ENCODE results near the gene RPL12. TPM values are rescaled to one million over a fixed set of nuclear protein-coding genes. Genes with fewer than 3 reads are reported as not detected.

Gene RPL12
- total and polyA plus RNA-seq, 9 of the 15 experiments (the other 6 are each of a cell fraction or from before 2014, with no cell fraction given): 1,614 to 4,558 (median 2,531) TPM

- ChIA-PET CTCF (ENCODE audit: low intra/inter-chr PET ratio) (no interaction called here), POLR2A (no interaction called here)
- Histone ChIP-seq H3K9ac (ENCODE audit: insufficient read depth in 1 of 2, low read depth in 2 of 2, low read length in 2 of 2) (no peak overlapping the region), H3K79me2 (ENCODE audit: control insufficient read depth, insufficient read depth, low read length) (no peaks in the 10 kb centered on the region), H2AFZ (ENCODE audit: low read depth, low read length) (no peak overlapping the region), H4K20me1 (replicated peaks; ENCODE audit: control insufficient read depth, insufficient read depth, low read length) (no peaks in the 10 kb centered on the region), H3K27ac (ENCODE audit: extremely low read depth, low read depth, low read length) (no peak overlapping the region), H3K4me1 (replicated peaks in 1 of 2; ENCODE audit: control insufficient read depth in 2 of 2, insufficient read depth in 2 of 2, low read length in 2 of 2) (no peaks in the 10 kb centered on the region), H3K9me3 (replicated peaks; ENCODE audit: control insufficient read depth, insufficient read depth, low read depth, low read length) (no peaks in the 10 kb centered on the region; the same call in 1 of the 2 replicates), H3K27me3 (ENCODE audit: control insufficient read depth in 2 of 2, insufficient read depth in 2 of 2, low read length in 2 of 2) (no peaks in the 10 kb centered on the region), H3K4me3 (no peak overlapping the region), H3K36me3 (ENCODE audit: control insufficient read depth, insufficient read depth, low read length) (peaks cover 83% of the 10 kb centered on the region), H3K4me2 (ENCODE audit: insufficient read depth, low read length) (no peak overlapping the region), H3K9me1 (ENCODE audit: control insufficient read depth, insufficient read depth, low read length) (no peaks in the 10 kb centered on the region)
- BruUV-seq (replicated peaks): no TSS peak
- intact Hi-C loops (cut with micrococcal nuclease) (no loop called here), in situ Hi-C loops (cut with MboI) (no loop called here)
- FAIRE-seq (no peak), ATAC-seq (no peak), DNase-seq (ENCODE audit: extremely low read depth in 1 of 4, low spot score in 3 of 4) (no peak)
- WGBS (ENCODE audit: insufficient coverage, low coverage, missing lambda C conversion rate): 97% methylated on average over 9 of the region's 9 CpGs
- TF ChIP-seq SLC30A9 (CRISPR knock-in tag; IDR thresholded peaks at IDR 0.05): no peak
- no peak for TF ChIP-seq ZNF140 (CRISPR knock-in tag; IDR thresholded peaks at IDR 0.05)
- TF ChIP-seq ESRRB (CRISPR knock-in tag; IDR thresholded peaks at IDR 0.05; ENCODE audit: borderline replicate concordance): no peak
- TF ChIP-seq ZNF589 (CRISPR knock-in tag; IDR thresholded peaks at IDR 0.05; ENCODE audit: low read depth): no peak
- TF ChIP-seq, protein P1, sequence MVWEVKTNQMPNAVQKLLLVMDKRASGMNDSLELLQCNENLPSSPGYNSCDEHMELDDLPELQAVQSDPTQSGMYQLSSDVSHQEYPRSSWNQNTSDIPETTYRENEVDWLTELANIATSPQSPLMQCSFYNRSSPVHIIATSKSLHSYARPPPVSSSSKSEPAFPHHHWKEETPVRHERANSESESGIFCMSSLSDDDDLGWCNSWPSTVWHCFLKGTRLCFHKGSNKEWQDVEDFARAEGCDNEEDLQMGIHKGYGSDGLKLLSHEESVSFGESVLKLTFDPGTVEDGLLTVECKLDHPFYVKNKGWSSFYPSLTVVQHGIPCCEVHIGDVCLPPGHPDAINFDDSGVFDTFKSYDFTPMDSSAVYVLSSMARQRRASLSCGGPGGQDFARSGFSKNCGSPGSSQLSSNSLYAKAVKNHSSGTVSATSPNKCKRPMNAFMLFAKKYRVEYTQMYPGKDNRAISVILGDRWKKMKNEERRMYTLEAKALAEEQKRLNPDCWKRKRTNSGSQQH (CRISPR knock-in tag; IDR thresholded peaks at IDR 0.05): no peak
- TF ChIP-seq RCOR1 (IDR thresholded peaks at IDR 0.05; ENCODE audit: borderline replicate concordance in 1 of 2, low read depth in 2 of 2, low read length in 2 of 2): no peak
- TF ChIP-seq MITF (IDR thresholded peaks at IDR 0.05): no peak
- TF ChIP-seq OTX1 (CRISPR knock-in tag; IDR thresholded peaks at IDR 0.05): no peak
- TF ChIP-seq TARDBP (IDR thresholded peaks at IDR 0.05): no peak
- no peak for TF ChIP-seq TOE1 (IDR thresholded peaks at IDR 0.05; ENCODE audit: borderline replicate concordance)
- no peak for TF ChIP-seq TOE1 (CRISPR knock-in tag; IDR thresholded peaks at IDR 0.05; ENCODE audit: borderline replicate concordance, low read depth)
- TF ChIP-seq NFRKB (IDR thresholded peaks at IDR 0.05; ENCODE audit: low read depth): no peak
- no peak for TF ChIP-seq TGIF2 (CRISPR knock-in tag; IDR thresholded peaks at IDR 0.05)
- no peak for TF ChIP-seq ZNF408 (CRISPR knock-in tag; IDR thresholded peaks at IDR 0.05; ENCODE audit: low read depth)
- no peak for TF ChIP-seq ZNF780A (CRISPR knock-in tag; IDR thresholded peaks at IDR 0.05)
- no peak for TF ChIP-seq XRCC5 (IDR thresholded peaks at IDR 0.05; ENCODE audit: low read depth, low read length)
- TF ChIP-seq SOX6 (IDR thresholded peaks at IDR 0.05): no peak
- TF ChIP-seq RBM15 (IDR thresholded peaks at IDR 0.05; ENCODE audit: insufficient read depth, low read length): no peak
- TF ChIP-seq CCAR2 (IDR thresholded peaks at IDR 0.05; ENCODE audit: low read depth, low read length): no peak
- TF ChIP-seq CHD2 (IDR thresholded peaks at IDR 0.05; ENCODE audit: low read depth, low read length): no peak
These were observed 12.8 kb downstream of the RPL12 start for GRCh38 chr9:127438394-127438793.

All from K562 (cell line).